Measurements from ENCODE around the gene AKT3.

DNA sequence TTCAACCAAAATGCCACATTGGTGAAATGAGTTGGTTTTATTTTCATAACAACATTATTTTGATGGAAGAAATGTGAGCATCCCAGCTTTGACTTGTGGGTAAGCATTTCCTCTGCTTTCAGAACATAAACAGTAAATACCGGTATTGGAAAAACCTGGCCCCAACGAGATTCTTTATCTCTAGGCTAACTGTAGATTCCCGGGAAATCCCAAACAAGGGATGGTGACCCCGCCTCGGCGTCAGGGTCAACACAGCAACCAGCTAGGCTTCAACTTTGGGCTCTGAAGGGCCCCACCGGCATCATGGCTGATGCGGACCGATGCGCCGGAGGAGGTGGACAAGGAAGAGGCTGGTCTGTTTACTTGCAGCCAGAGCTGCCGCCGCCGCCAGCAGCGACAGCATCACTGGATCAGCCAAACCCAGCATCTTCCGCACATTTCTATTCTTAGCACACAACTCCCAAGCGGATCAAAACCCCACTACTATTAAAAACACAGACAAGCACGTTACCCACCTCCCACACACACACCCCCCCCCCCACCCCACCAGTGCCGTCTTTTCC lies 1.1 kb downstream of the AKT3 start:
- TF ChIP-seq, protein P1, sequence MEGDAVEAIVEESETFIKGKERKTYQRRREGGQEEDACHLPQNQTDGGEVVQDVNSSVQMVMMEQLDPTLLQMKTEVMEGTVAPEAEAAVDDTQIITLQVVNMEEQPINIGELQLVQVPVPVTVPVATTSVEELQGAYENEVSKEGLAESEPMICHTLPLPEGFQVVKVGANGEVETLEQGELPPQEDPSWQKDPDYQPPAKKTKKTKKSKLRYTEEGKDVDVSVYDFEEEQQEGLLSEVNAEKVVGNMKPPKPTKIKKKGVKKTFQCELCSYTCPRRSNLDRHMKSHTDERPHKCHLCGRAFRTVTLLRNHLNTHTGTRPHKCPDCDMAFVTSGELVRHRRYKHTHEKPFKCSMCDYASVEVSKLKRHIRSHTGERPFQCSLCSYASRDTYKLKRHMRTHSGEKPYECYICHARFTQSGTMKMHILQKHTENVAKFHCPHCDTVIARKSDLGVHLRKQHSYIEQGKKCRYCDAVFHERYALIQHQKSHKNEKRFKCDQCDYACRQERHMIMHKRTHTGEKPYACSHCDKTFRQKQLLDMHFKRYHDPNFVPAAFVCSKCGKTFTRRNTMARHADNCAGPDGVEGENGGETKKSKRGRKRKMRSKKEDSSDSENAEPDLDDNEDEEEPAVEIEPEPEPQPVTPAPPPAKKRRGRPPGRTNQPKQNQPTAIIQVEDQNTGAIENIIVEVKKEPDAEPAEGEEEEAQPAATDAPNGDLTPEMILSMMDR (conservative IDR thresholded peaks at IDR 0.05; ENCODE audit: low read length) = no peak
- no peak for TF ChIP-seq EZH2phosphoT487 (IDR thresholded peaks at IDR 0.05; ENCODE audit: borderline replicate concordance)
